HCT116 (cell line): ENCODE data around the gene FREM1.

ENCODE experiments used
- EGR1 ChIP-seq: IDR thresholded peaks from 2 replicates; pipeline ENCODE4 v1.6.1; 2012; ENCODE audit warnings: low read depth
- EZH2 ChIP-seq: fragments of 200-600 bp; sonication (generic); IDR thresholded peaks from 2 replicates; pipeline ENCODE4 v1.6.1; 2017; ENCODE audit warnings: antibody characterized with exemption, mixed run types
- POLR2A ChIP-seq: IDR thresholded peaks from 2 replicates; pipeline ENCODE4 v1.7.0; 2011; ENCODE audit warnings: borderline replicate concordance; ENCODE audit not compliant: insufficient read depth, insufficient read length; ENCODE audit errors: extremely low read depth
- POLR2AphosphoS5 ChIP-seq: IDR thresholded peaks from 2 replicates; pipeline ENCODE4 v1.6.1; 2011; ENCODE audit warnings: mild to moderate bottlenecking, low read depth, low read length, moderate library complexity
- SRF ChIP-seq: IDR thresholded peaks from 2 replicates; pipeline ENCODE4 v1.6.1; 2012; ENCODE audit warnings: low read depth
- ZNF274 ChIP-seq: fragments of 200-500 bp; sonication (Bioruptor generic); IDR thresholded peaks from 2 replicates; pipeline ENCODE4 v1.6.1; 2014; ENCODE audit warnings: mild to moderate bottlenecking, low read depth, low read length, inconsistent platforms
- TF ChIP-seq, protein P1 (sequence below): IDR thresholded peaks from 2 replicates; pipeline ENCODE4 v1.6.1; 2012
- TF ChIP-seq, protein P2 (sequence below), 3 experiments: fragments of 200-600 bp in 1 of 3; sonication (generic) in 1 of 3; IDR thresholded peaks in 2 of 3; conservative IDR thresholded peaks in 1 of 3; 2 replicates each; pipeline ENCODE4 v1.5.1; 2012 to 2017; ENCODE audit warnings: low read depth in 2 of 3, low read length in 2 of 3, antibody characterized with exemption in 1 of 3, borderline replicate concordance in 1 of 3, control low read depth in 1 of 3, mild to moderate bottlenecking in 1 of 3, mixed read lengths in 1 of 3, mixed run types in 1 of 3, moderate library complexity in 1 of 3; ENCODE audit not compliant: insufficient read depth in 1 of 3

DNA sequence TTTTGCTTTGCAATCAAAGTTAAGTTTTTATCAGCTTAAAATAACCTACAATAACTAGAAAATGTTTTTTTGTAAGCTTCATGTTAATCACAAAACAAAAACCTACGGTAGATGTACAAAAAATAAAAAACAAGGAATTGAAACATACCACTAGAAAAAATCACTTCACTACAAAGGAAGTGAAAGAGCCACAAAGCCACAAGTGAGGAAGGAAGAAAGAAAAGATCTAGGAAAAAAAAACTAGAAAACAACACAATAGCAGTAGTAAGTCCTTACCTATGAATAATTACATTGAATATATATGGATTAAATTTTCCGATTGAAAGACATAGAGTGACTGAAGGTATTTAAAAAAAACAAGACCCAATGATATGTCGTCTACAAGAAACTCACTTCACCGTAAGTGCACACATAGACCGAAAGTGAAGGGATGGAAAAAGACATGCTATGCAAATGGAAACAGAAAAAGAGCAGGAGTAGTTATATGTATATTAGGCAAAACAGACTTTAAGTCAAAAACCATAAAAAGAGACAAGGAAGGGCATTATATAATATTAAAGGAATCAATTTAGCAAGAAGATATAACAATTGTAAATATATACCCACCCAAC is 203.6 kb downstream of the FREM1 start:
- TF ChIP-seq, protein P1, sequence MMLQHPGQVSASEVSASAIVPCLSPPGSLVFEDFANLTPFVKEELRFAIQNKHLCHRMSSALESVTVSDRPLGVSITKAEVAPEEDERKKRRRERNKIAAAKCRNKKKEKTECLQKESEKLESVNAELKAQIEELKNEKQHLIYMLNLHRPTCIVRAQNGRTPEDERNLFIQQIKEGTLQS, result no peak
- TF ChIP-seq POLR2A, result no peak
- TF ChIP-seq, protein P2, sequence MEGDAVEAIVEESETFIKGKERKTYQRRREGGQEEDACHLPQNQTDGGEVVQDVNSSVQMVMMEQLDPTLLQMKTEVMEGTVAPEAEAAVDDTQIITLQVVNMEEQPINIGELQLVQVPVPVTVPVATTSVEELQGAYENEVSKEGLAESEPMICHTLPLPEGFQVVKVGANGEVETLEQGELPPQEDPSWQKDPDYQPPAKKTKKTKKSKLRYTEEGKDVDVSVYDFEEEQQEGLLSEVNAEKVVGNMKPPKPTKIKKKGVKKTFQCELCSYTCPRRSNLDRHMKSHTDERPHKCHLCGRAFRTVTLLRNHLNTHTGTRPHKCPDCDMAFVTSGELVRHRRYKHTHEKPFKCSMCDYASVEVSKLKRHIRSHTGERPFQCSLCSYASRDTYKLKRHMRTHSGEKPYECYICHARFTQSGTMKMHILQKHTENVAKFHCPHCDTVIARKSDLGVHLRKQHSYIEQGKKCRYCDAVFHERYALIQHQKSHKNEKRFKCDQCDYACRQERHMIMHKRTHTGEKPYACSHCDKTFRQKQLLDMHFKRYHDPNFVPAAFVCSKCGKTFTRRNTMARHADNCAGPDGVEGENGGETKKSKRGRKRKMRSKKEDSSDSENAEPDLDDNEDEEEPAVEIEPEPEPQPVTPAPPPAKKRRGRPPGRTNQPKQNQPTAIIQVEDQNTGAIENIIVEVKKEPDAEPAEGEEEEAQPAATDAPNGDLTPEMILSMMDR (IDR thresholded peaks at IDR 0.05 in 2 of 3, conservative IDR thresholded peaks at IDR 0.05 in 1 of 3; ENCODE audit: borderline replicate concordance in 1 of 3, insufficient read depth in 1 of 3, low read depth in 2 of 3, low read length in 2 of 3), result no peak
- TF ChIP-seq EZH2, result no peak
- TF ChIP-seq SRF, result no peak
- TF ChIP-seq POLR2AphosphoS5, result no peak
- no peak for TF ChIP-seq ZNF274
- TF ChIP-seq EGR1, result no peak
